Lower lobe of right lung (tissue), 2 donors: ENCODE data around the gene RAB8B. TPM values are rescaled to one million over a fixed set of nuclear protein-coding genes. Genes with fewer than 3 reads are reported as not detected.

Experiments
- ATAC-seq, 2 donors: fragments of 200-7000 bp; cut with Tn5 transposase; one replicate each; pipeline ENCODE4 v1.9.1; 2020 to 2022; ENCODE audit warnings: mild to moderate bottlenecking in 2 of 2, moderate library complexity in 2 of 2
- DNase-seq: peaks from one replicate; pipeline ENCODE4 v3.0.0-alpha.2; 2020
- H3K27ac ChIP-seq: fragments of 200-600 bp; one replicate; pipeline ENCODE4 v1.8.0; 2022
- H3K27me3 ChIP-seq: fragments of 200-600 bp; one replicate; pipeline ENCODE4 v1.8.0; 2022; ENCODE audit warnings: low read depth
- H3K36me3 ChIP-seq: fragments of 200-600 bp; one replicate; pipeline ENCODE4 v1.8.0; 2022; ENCODE audit warnings: mild to moderate bottlenecking
- H3K4me1 ChIP-seq: fragments of 200-600 bp; one replicate; pipeline ENCODE4 v1.8.0; 2022
- H3K4me3 ChIP-seq: fragments of 200-600 bp; one replicate; pipeline ENCODE4 v1.8.0; 2022; ENCODE audit warnings: mild to moderate bottlenecking
- H3K9me3 ChIP-seq: fragments of 200-600 bp; one replicate; pipeline ENCODE4 v1.8.0; 2022
- intact Hi-C: fragments of 100-400 bp; cut with DNase I; formaldehyde crosslinking; loops from one replicate; pipeline ENCODE4 v1.11.0; 2022
- total RNA-seq: library from RNA; stranded (reverse); fragmentation: NEBNext Ultra II Directional; extraction: Animal tissue kit (Norgen Biotek cat#: 25700); gene quantifications from one replicate; pipeline ENCODE4 v1.2.1, GENCODE V29; 2021
- TF ChIP-seq, protein P1 (sequence below): fragments of 200-600 bp; IDR thresholded peaks from one replicate; pipeline ENCODE4 v1.8.0; 2022; ENCODE audit warnings: antibody characterized with exemption, mild to moderate bottlenecking
- donor health status: DM: no; HTN: yes; CAD: no; lungs with severe emphysema.

RAB8B gene
- total RNA-seq, 1 donor from 2014 or later: 72.7 TPM

DNA sequence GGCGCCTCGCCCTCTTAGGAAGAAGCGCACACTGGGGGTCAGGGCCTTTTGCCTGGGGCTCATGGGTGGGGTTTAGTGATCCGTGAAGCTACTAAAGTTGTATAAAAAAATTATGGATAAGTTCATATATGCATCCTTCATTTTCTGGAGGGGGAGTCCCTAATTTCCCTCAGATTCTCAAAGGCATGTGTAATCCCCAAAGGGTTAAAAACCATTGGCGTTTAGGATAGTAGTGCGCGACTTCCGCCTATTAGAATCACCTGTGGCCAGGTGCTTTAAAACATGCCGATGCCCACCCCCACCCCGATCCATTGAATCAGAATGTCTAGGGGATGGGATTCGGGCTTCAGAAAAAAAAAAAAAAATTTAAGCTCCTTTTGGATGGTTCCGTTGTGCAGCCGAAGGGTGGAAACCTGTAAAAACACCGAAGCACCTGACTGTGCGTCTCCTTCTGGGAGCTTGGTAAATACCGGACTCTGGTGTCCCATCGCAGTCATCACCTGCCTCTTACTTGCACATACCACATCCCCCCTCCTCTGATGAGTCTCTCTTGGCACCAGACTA is 88.6 kb downstream of the RAB8B start:
- intact Hi-C loops: no loop called here
- TF ChIP-seq, protein P1, sequence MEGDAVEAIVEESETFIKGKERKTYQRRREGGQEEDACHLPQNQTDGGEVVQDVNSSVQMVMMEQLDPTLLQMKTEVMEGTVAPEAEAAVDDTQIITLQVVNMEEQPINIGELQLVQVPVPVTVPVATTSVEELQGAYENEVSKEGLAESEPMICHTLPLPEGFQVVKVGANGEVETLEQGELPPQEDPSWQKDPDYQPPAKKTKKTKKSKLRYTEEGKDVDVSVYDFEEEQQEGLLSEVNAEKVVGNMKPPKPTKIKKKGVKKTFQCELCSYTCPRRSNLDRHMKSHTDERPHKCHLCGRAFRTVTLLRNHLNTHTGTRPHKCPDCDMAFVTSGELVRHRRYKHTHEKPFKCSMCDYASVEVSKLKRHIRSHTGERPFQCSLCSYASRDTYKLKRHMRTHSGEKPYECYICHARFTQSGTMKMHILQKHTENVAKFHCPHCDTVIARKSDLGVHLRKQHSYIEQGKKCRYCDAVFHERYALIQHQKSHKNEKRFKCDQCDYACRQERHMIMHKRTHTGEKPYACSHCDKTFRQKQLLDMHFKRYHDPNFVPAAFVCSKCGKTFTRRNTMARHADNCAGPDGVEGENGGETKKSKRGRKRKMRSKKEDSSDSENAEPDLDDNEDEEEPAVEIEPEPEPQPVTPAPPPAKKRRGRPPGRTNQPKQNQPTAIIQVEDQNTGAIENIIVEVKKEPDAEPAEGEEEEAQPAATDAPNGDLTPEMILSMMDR: no peak
- Histone ChIP-seq H3K36me3 (no peaks in the 10 kb centered on the region), H3K4me1 (peaks cover 22% of the 10 kb centered on the region), H3K4me3 (peak overlapping the region; percentile 70), H3K9me3 (no peaks in the 10 kb centered on the region), H3K27me3 (no peaks in the 10 kb centered on the region), H3K27ac (peak overlapping the region; percentile 83)
- no peak for DNase-seq
- ATAC-seq: peak; percentile 12 to 16

DNA sequence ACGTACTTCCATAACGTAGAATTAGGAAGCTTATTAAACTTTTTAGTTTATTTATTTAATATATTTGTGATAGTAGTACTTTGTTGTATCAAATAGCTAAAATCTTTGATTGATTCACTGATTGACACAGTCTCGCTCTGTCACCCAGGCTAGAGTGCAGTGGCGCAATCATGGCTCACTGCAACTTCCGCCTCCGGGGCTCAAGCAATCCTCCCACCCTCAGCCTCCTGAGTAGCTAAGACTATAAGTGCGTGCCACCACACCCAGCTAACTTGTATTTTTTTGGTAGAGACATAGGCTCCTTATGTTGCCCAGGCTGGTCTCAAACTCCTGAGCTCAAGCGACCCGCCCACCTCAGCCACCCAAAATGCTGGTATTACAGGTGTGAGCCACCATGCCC is 93.7 kb downstream of the RAB8B start:
- Histone ChIP-seq H3K27me3 (no peaks in the 10 kb centered on the region), H3K4me3 (no peak overlapping the region), H3K9me3 (no peaks in the 10 kb centered on the region), H3K4me1 (peaks cover 7% of the 10 kb centered on the region), H3K27ac (peak overlapping the region; percentile 42), H3K36me3 (peaks cover 36% of the 10 kb centered on the region)
- TF ChIP-seq, protein P1: no peak
- peak; percentile 68 to 81 for ATAC-seq
- peak; percentile 86 for DNase-seq
- intact Hi-C loops: no loop called here

DNA sequence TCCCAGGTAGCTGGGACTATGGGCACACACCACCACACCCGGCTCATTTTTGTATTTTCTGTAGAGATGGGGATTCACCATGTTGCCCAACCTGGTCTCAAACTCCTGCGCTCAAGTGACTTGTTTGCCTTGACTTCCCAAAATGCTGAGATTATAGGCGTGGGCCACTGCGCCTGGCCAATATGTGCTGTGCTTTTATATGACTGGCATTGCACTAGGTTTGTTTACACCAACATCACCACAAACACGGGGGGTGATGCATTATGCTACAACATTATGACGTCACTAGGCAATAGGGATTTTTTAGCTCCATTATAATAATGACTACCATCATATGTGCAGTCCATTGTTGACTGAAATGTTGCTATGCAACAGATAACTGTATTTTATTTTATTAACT is 94.9 kb downstream of the RAB8B start:
- no peak overlapping the region for H3K27ac ChIP-seq
- H3K27me3 ChIP-seq: no peaks in the 10 kb centered on the region
- ATAC-seq: no peak
- no peak overlapping the region for H3K4me3 ChIP-seq
- intact Hi-C loops: no loop called here
- H3K9me3 ChIP-seq: no peaks in the 10 kb centered on the region
- TF ChIP-seq, protein P1: no peak
- no peaks in the 10 kb centered on the region for H3K4me1 ChIP-seq
- DNase-seq: no peak
- H3K36me3 ChIP-seq: peaks cover 39% of the 10 kb centered on the region

DNA sequence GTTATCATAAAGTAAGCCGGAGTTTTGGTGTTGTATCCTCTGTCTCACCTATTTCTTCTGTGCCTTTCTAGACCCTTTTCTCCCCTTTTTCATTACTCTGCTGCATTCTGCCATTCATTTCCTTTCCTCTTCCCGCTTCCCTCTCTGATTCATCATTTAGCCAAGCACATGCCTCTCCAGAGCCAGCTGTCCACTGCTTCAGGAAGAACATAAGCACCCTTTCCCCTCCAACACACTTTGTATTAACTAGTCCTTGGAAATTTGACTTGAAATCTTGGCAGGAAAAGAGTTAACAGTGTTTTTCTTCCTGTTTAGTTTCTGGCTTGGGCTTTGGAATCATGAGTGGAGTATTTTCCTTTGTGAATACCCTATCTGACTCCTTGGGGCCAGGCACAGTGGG is 97.7 kb downstream of the RAB8B start:
- H3K9me3 ChIP-seq: no peaks in the 10 kb centered on the region
- H3K27me3 ChIP-seq: no peaks in the 10 kb centered on the region
- H3K4me1 ChIP-seq: peaks cover 4% of the 10 kb centered on the region
- peaks cover 39% of the 10 kb centered on the region for H3K36me3 ChIP-seq
- TF ChIP-seq, protein P1: no peak
- intact Hi-C loops: loop anchor here (5.0 kb wide), 1 partner anchor 115 kb away; no protein-coding TSS in a partner anchor
- ATAC-seq: no peak
- DNase-seq: no peak
- H3K4me3 ChIP-seq: no peak overlapping the region
- no peak overlapping the region for H3K27ac ChIP-seq

DNA sequence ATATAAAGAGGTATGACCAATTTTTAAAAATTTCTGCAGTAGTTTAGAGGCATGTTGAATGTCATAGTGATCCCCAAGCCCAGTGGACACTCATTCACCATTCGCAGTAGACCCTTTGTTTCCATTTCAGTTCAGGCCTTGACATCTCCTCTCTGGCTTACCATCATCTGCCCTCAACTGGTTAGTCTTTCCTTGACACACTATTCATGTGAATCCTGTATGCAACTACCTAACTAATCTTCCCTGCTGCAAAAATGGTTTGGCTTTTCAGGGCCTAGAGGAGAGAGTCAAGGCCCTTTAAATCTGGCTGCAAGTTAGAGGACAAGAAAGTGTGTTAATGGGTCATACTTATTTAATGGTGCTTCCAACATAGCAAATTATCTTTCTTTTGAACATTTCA is 98.9 kb downstream of the RAB8B start:
- ATAC-seq: no peak
- no peaks in the 10 kb centered on the region for H3K27me3 ChIP-seq
- peaks cover 39% of the 10 kb centered on the region for H3K36me3 ChIP-seq
- no peak overlapping the region for H3K4me3 ChIP-seq
- H3K4me1 ChIP-seq: peaks cover 4% of the 10 kb centered on the region
- intact Hi-C loops: loop anchor here (5.0 kb wide), 1 partner anchor 114 kb away; no protein-coding TSS in a partner anchor
- TF ChIP-seq, protein P1: no peak
- no peaks in the 10 kb centered on the region for H3K9me3 ChIP-seq
- H3K27ac ChIP-seq: no peak overlapping the region
- DNase-seq: no peak
